OCI-LY7 (cell line): ENCODE measurements around the gene SCIMP.

Experiments
- EZH2phosphoT487 ChIP-seq: fragments of 200-600 bp; sonication (generic); IDR thresholded peaks from 2 replicates; pipeline ENCODE4 v1.6.1; 2018; ENCODE audit warnings: low read depth, borderline replicate concordance, mild to moderate bottlenecking, mixed run types, antibody characterized with exemption, low read length, moderate library complexity, mixed read lengths
- TF ChIP-seq, protein P1 (sequence below): fragments of 200-600 bp; sonication (generic); conservative IDR thresholded peaks from 2 replicates; pipeline ENCODE4 v1.5.1; 2014; ENCODE audit warnings: mild to moderate bottlenecking, antibody characterized with exemption, low read length, moderate library complexity, mixed read lengths

GRCh38 chr17:5254414-5254813 is 19.8 kb upstream of the SCIMP start:
- TF ChIP-seq, protein P1, sequence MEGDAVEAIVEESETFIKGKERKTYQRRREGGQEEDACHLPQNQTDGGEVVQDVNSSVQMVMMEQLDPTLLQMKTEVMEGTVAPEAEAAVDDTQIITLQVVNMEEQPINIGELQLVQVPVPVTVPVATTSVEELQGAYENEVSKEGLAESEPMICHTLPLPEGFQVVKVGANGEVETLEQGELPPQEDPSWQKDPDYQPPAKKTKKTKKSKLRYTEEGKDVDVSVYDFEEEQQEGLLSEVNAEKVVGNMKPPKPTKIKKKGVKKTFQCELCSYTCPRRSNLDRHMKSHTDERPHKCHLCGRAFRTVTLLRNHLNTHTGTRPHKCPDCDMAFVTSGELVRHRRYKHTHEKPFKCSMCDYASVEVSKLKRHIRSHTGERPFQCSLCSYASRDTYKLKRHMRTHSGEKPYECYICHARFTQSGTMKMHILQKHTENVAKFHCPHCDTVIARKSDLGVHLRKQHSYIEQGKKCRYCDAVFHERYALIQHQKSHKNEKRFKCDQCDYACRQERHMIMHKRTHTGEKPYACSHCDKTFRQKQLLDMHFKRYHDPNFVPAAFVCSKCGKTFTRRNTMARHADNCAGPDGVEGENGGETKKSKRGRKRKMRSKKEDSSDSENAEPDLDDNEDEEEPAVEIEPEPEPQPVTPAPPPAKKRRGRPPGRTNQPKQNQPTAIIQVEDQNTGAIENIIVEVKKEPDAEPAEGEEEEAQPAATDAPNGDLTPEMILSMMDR, result no peak
- no peak for TF ChIP-seq EZH2phosphoT487
